ENCODE data around the gene TRAP1. TPM values are rescaled to one million over a fixed set of nuclear protein-coding genes. Genes with fewer than 3 reads are reported as not detected.

The TRAP1 gene
- total RNA-seq, 2 experiments from 2014 or later, result 277 to 282 TPM

DNA sequence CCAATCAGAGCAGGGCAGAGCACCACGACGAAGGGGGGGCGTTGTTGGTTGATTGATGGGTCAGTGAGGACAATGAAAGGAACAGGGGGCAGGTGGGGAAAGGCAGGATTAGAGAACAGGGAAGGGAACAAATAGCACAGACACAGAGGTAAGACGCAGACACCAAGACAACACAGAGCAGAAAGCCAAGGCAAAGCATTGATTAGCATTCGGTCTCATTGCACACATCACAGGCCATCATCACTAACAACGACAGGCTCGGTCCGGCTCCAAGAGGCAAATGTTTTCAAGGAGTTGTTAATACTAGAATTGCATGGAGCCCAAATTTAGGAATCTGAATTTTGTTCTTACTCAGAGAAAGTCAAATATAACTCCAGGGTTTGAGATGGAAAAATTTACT lies 34.6 kb upstream of the TRAP1 start:
- ChIA-PET POLR2A (no interaction called here), CTCF (interaction anchor here (0.6 kb wide), 1 partner anchor 10 kb away, joined by 4 read pairs; no protein-coding TSS in a partner anchor)
- Mint-ChIP-seq H3K27me3 (no peaks in the 10 kb centered on the region), H3K9me3 (no peaks in the 10 kb centered on the region), H3K36me3 (peaks cover 11% of the 10 kb centered on the region), H3K27ac (no peak overlapping the region), H3K4me1 (ENCODE audit: low read depth) (peaks cover 10% of the 10 kb centered on the region), H3K4me3 (no peak overlapping the region)
- intact Hi-C loops (cut with micrococcal nuclease), result no loop called here
- DNase-seq, result no peak

DNA sequence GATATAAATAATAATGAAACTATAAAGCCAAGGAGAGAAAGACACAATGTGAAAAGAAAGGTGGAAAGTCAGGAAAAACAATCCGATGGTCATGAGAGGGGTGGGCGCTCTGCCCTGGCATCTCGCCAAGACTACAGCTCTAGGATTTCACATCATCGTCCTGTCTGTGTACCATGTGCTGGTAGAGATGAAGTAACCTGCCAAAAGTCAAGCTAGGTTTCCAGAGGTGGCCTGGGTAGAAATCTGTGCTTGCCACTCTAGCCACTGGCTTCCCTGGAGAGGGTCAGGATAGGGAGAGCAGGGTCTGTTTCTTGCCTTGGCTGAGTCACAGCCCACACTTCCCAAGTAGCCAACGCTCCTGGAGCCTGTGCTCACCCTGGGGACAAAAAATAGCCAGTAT lies 31.0 kb upstream of the TRAP1 start:
- no peak for DNase-seq
- Mint-ChIP-seq H3K9me3 (no peaks in the 10 kb centered on the region), H3K4me1 (ENCODE audit: low read depth) (peaks cover 10% of the 10 kb centered on the region), H3K27me3 (no peaks in the 10 kb centered on the region), H3K36me3 (peaks cover 22% of the 10 kb centered on the region), H3K4me3 (no peak overlapping the region), H3K27ac (no peak overlapping the region)
- intact Hi-C loops (cut with micrococcal nuclease), result no loop called here
- ChIA-PET CTCF (no interaction called here), POLR2A (no interaction called here)

DNA sequence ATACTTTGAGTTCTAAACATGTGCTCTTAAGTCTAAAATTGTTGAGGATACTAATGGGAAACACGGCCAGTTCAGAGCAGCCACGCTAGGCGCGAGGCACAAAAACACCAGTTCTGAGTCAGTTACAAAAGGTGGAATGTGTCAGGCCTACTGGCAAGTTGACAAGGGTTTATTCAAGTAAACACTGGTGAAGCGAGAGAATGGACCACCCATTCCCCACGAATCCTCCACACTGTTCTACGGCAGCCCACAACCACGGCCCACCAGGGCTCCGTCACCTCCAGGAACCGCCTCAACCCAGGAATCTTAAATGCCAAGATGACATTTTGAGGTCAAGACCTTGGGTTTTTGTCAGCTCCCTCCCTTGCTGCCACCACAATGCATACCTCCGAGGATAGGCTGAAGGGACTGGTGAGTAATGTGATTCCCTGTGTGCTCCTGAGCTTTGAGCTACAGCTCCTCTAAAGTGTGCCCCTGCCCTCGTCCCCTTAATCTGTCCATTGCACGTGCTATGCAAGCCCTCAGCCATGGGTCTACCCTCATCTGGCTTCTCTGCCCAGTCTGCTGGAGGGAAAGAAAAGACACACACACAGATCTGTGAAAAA lies 28.5 kb upstream of the TRAP1 start:
- POLR2A ChIA-PET, result no interaction called here
- H3K9me3 Mint-ChIP-seq, result no peaks in the 10 kb centered on the region
- H3K27me3 Mint-ChIP-seq, result no peaks in the 10 kb centered on the region
- no peak overlapping the region for H3K27ac Mint-ChIP-seq
- H3K4me3 Mint-ChIP-seq, result no peak overlapping the region
- no peak for DNase-seq
- H3K4me1 Mint-ChIP-seq (ENCODE audit: low read depth), result peaks cover 10% of the 10 kb centered on the region
- CTCF ChIA-PET, result no interaction called here
- intact Hi-C loops (cut with micrococcal nuclease), result no loop called here
- H3K36me3 Mint-ChIP-seq, result peaks cover 28% of the 10 kb centered on the region

DNA sequence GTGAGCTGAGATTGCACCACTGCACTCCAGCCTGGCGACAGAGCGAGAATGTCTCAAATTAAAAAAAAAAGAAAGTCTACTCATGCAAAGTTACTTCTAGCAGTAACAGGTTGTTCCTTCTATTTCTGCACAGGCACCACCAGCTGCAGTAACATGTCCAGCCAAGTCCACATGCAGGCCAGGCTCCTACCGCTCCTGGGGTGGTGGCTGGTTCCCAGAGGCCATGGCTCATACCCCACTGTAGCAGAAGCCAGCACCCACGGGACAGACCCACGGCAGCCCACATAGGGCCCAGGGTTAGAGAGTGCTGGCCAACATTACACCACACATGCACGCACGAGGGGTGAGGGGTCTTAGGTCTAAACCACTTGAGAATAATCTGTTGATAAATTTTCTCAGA lies 26.7 kb upstream of the TRAP1 start:
- no peak overlapping the region for H3K27ac Mint-ChIP-seq
- H3K4me3 Mint-ChIP-seq, result no peak overlapping the region
- ChIA-PET POLR2A (no interaction called here), CTCF (no interaction called here)
- no peaks in the 10 kb centered on the region for H3K4me1 Mint-ChIP-seq (ENCODE audit: low read depth)
- H3K27me3 Mint-ChIP-seq, result no peaks in the 10 kb centered on the region
- no peak for DNase-seq
- intact Hi-C loops (cut with micrococcal nuclease), result no loop called here
- H3K36me3 Mint-ChIP-seq, result peaks cover 27% of the 10 kb centered on the region
- no peaks in the 10 kb centered on the region for H3K9me3 Mint-ChIP-seq

DNA sequence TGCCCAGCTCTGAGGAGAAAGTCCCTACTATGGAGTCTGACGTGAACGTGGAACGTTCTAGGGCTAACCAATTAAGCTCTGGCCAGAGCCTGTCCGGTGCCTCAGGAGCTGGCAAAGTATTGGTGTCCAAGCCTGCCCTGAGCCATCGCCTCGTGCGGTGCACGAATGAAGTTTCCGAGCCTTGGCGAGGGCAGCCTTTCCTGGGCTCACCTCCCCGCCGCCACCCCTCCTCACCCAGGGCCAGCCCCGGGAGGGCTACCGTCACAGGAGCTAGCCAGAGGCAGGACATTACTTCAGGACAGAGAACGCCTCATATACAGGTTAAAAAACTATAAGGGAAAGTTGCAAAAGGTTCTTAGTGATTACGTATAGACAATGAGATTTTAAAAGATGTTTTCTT lies 23.6 kb upstream of the TRAP1 start:
- Mint-ChIP-seq H3K27ac (no peak overlapping the region), H3K9me3 (no peaks in the 10 kb centered on the region), H3K36me3 (peaks cover 43% of the 10 kb centered on the region), H3K27me3 (no peaks in the 10 kb centered on the region), H3K4me3 (no peak overlapping the region), H3K4me1 (ENCODE audit: low read depth) (no peaks in the 10 kb centered on the region)
- ChIA-PET POLR2A (no interaction called here), CTCF (interaction anchor here (0.6 kb wide), 1 partner anchor 51 kb away, joined by 3 read pairs; no protein-coding TSS in a partner anchor)
- DNase-seq, result no peak
- intact Hi-C loops (cut with micrococcal nuclease), result no loop called here

DNA sequence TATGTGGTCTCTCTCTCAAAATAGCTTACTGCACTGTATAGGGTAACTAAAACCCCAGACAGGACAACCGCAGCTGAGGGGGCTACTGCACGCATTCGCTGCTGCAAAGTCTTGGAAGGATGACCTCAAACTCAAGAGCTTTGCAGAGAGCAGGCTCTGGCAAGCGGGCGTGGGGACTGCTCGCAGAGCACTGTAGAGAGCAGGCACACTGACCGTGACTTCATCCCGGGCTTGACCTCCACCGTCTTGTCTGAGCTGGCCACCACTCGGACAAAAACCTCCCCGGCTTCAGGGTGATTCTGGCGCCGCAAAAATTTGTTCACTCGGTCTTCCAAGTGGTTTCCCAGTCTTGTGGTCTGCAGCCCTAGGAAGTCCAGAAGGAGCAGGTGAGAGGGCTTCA lies 22.9 kb upstream of the TRAP1 start:
- Mint-ChIP-seq H3K36me3 (peaks cover 42% of the 10 kb centered on the region), H3K4me1 (ENCODE audit: low read depth) (no peaks in the 10 kb centered on the region), H3K9me3 (no peaks in the 10 kb centered on the region), H3K27ac (no peak overlapping the region), H3K27me3 (no peaks in the 10 kb centered on the region), H3K4me3 (no peak overlapping the region)
- DNase-seq, result no peak
- POLR2A ChIA-PET, result interaction anchor here (0.5 kb wide), 1 partner anchor 40 kb away, joined by 5 read pairs; no protein-coding TSS in a partner anchor
- CTCF ChIA-PET, result no interaction called here
- intact Hi-C loops (cut with micrococcal nuclease), result no loop called here

DNA sequence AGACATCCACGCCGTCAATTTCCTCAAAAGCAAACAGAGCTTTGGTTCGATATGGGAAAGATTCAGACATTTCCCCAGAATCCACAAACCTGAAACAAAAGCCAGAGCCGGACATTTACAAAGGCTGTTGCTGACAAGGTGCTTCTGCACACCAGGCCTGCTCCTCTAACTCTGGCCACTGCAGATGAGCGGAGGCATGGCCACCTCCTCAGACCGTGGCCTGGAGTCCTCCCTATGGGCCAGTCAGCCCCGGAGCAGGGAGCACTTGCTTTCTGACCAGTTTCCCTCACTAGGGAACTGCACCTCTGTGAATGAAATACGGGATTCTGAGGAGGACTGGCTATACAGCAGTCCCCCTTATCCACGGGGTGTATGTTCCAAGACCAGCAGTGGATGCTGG lies 22.3 kb upstream of the TRAP1 start:
- H3K36me3 Mint-ChIP-seq, result peaks cover 44% of the 10 kb centered on the region
- H3K27me3 Mint-ChIP-seq, result no peaks in the 10 kb centered on the region
- no peak for DNase-seq
- ChIA-PET CTCF (no interaction called here), POLR2A (interaction anchor here (0.5 kb wide), 1 partner anchor 40 kb away, joined by 5 read pairs; no protein-coding TSS in a partner anchor)
- intact Hi-C loops (cut with micrococcal nuclease), result no loop called here
- H3K4me1 Mint-ChIP-seq (ENCODE audit: low read depth), result no peaks in the 10 kb centered on the region
- no peaks in the 10 kb centered on the region for H3K9me3 Mint-ChIP-seq
- no peak overlapping the region for H3K27ac Mint-ChIP-seq
- H3K4me3 Mint-ChIP-seq, result no peak overlapping the region

DNA sequence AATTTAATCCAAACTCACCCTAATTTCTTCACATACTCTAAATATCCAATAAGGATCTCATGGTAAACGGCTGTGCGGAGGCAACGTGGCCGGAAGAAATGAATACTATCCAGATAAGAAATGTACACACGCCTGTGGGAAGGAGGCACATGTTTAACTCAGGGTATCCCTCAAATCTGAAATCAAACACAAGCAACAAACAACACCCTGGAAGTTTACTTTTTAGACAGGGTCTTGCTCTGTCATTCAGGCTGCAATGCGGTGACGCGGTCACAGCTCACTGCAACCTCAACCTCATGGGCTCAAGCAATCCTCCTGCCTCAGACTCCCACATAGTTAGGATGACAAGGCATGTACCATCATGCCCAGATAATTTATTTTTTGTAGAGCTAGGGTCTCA lies 21.2 kb upstream of the TRAP1 start:
- DNase-seq, result no peak
- no peak overlapping the region for H3K4me3 Mint-ChIP-seq
- ChIA-PET POLR2A (no interaction called here), CTCF (interaction anchor here (0.6 to 1.1 kb wide), 3 partner anchors 20 to 440 kb away, joined by 3 to 6 read pairs (median 3); no protein-coding TSS in a partner anchor)
- no peaks in the 10 kb centered on the region for H3K4me1 Mint-ChIP-seq (ENCODE audit: low read depth)
- H3K36me3 Mint-ChIP-seq, result peaks cover 45% of the 10 kb centered on the region
- no peaks in the 10 kb centered on the region for H3K27me3 Mint-ChIP-seq
- no peak overlapping the region for H3K27ac Mint-ChIP-seq
- intact Hi-C loops (cut with micrococcal nuclease), result no loop called here
- no peaks in the 10 kb centered on the region for H3K9me3 Mint-ChIP-seq

DNA sequence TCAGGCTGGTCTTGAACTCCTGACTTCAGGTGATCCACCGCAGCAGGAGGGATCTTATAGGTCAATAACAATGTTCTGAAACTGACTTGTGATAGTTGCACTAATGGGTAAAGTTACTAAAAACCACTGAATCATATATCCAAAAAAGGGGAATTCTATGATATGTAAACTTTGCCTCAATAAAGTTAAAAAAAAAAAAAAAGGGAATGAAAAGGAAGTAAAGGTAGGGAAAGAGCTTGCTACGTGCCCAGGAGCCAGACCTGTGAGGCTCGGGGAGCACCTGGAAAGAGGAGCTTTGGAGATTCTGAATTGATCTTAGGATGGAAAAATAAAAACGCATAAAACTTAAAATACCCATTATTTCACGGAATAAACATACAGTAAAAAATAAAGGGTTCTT lies 20.8 kb upstream of the TRAP1 start:
- H3K36me3 Mint-ChIP-seq, result peaks cover 43% of the 10 kb centered on the region
- CTCF ChIA-PET, result interaction anchor here (0.6 to 1.1 kb wide), 2 partner anchors 20 to 143 kb away, joined by 3 to 6 read pairs; no protein-coding TSS in a partner anchor
- H3K27ac Mint-ChIP-seq, result no peak overlapping the region

DNA sequence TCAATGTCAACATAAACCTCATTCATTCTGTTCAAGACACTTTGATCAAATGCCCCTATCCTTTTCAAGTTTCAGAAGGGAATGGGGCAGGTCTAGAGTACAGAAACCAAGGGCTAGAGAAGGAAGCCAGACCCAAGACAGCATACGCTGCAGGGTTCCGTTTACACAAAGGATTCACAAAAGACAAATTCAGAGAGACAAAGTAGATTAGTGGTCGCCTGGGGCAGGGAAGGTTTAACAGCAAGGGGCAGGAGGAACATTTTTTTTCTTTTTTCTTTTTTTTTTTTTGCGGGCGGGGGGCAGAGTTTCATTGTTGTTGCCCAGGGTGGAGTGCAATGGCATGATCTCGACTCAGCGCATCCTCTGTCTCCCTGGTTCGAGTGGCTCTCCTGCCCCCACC lies 19.9 kb upstream of the TRAP1 start:
- POLR2A ChIA-PET, result no interaction called here
- CTCF ChIA-PET, result no interaction called here
- Mint-ChIP-seq H3K4me3 (no peak overlapping the region), H3K9me3 (no peaks in the 10 kb centered on the region), H3K27ac (no peak overlapping the region), H3K36me3 (peaks cover 42% of the 10 kb centered on the region), H3K4me1 (ENCODE audit: low read depth) (no peaks in the 10 kb centered on the region), H3K27me3 (no peaks in the 10 kb centered on the region)
- intact Hi-C loops (cut with micrococcal nuclease), result no loop called here
- DNase-seq, result no peak

More for the DNA sequence above, 20.8 kb upstream of the TRAP1 start:
- Mint-ChIP-seq H3K27me3 (no peaks in the 10 kb centered on the region), H3K9me3 (no peaks in the 10 kb centered on the region), H3K4me3 (no peak overlapping the region), H3K4me1 (ENCODE audit: low read depth) (no peaks in the 10 kb centered on the region)
- intact Hi-C loops (cut with micrococcal nuclease), result no loop called here
- POLR2A ChIA-PET, result no interaction called here
- no peak for DNase-seq

DNA sequence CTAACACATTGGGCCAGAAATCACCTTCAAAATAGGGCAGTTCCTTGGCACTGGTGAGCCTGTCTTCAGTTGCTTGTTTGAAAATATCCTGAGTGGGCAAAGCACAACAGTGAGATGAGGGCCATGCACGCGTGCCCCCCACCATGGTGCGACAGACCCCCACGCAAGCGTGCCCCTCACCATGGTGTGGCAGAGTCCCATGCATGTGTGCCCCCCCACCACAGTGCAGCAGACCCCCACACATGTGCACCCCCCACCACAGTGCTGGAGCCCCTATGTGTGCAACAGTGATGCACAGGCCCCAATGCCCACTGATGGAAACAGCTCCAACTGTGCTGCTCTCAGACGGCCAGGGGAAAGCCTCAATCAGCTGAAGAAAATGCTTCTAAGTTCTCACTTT lies 18.8 kb upstream of the TRAP1 start:
- Mint-ChIP-seq H3K36me3 (peaks cover 48% of the 10 kb centered on the region), H3K9me3 (no peaks in the 10 kb centered on the region), H3K4me1 (ENCODE audit: low read depth) (no peaks in the 10 kb centered on the region), H3K27me3 (no peaks in the 10 kb centered on the region), H3K4me3 (no peak overlapping the region), H3K27ac (no peak overlapping the region)
- ChIA-PET POLR2A (no interaction called here), CTCF (no interaction called here)
- intact Hi-C loops (cut with micrococcal nuclease), result no loop called here
- DNase-seq, result no peak

DNA sequence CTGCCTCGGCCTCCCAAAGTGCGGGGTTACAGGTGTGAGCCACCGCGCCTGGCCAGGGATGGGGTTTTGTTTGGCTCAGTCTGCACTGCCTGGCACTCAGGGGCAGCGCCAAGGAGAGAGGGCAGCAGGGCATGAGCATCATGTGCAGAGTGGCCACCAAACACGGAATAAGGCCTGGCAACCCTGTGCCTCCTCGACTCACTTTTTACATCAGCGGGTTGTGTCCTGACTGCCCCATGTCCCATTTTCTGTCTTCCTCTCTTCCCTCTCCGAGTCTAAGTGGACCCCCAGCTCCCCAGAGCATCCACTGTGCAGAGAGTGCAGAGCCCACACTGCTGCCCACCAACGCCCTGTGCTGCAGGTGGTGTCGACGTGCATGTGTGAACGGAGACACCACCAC lies 18.2 kb upstream of the TRAP1 start:
- no peak overlapping the region for H3K27ac Mint-ChIP-seq
- H3K9me3 Mint-ChIP-seq, result no peaks in the 10 kb centered on the region
- H3K27me3 Mint-ChIP-seq, result no peaks in the 10 kb centered on the region
- H3K4me1 Mint-ChIP-seq (ENCODE audit: low read depth), result no peaks in the 10 kb centered on the region
- H3K36me3 Mint-ChIP-seq, result peaks cover 50% of the 10 kb centered on the region
- CTCF ChIA-PET, result no interaction called here
- DNase-seq, result no peak
- intact Hi-C loops (cut with micrococcal nuclease), result no loop called here
- no peak overlapping the region for H3K4me3 Mint-ChIP-seq
- POLR2A ChIA-PET, result no interaction called here

DNA sequence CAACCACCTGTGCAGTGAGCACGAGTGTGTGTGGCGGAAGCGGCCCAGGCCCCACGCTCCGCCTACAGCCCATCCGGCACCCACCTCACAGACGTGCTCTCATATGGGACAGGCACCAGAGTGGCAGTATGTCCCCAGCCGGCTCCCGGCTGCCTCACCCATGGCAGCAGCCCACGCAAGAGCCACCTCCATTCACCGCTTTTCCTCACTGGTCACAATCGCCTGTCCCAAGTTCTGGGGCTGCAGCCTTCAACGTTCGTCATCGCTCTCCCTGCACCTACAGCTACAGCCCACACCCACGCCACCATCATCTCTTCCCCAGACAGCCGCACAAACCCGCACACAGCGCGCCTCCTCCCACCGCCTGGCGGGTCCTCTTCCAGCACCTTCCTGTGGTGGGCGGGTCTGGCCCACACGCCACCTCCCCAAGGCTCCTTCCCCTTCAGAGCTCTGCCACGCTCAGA lies 17.5 kb upstream of the TRAP1 start:
- Mint-ChIP-seq H3K4me3 (no peak overlapping the region), H3K4me1 (ENCODE audit: low read depth) (no peaks in the 10 kb centered on the region), H3K27me3 (no peaks in the 10 kb centered on the region), H3K36me3 (peaks cover 54% of the 10 kb centered on the region), H3K9me3 (no peaks in the 10 kb centered on the region), H3K27ac (no peak overlapping the region)
- CTCF ChIA-PET, result no interaction called here
- no peak for DNase-seq
- intact Hi-C loops (cut with micrococcal nuclease), result no loop called here
- POLR2A ChIA-PET, result no interaction called here

All from activated CD4-positive, alpha-beta memory T cell treated with anti-CD3 and anti-CD28 coated beads for 36 hours (primary cell).